MM.1S (cell line): ENCODE results near the gene TTC7B.

Experiments used
- CTCF ChIP-seq: fragments of 300-600 bp; sonication (generic); IDR thresholded peaks from 2 replicates; pipeline ENCODE4 v1.5.1; 2016; ENCODE audit warnings: antibody characterized with exemption, low read length, mixed read lengths
- EZH2phosphoT487 ChIP-seq: fragments of 300-600 bp; sonication (generic); IDR thresholded peaks from 2 replicates; pipeline ENCODE4 v1.6.1; 2018; ENCODE audit warnings: antibody characterized with exemption, low read length

DNA sequence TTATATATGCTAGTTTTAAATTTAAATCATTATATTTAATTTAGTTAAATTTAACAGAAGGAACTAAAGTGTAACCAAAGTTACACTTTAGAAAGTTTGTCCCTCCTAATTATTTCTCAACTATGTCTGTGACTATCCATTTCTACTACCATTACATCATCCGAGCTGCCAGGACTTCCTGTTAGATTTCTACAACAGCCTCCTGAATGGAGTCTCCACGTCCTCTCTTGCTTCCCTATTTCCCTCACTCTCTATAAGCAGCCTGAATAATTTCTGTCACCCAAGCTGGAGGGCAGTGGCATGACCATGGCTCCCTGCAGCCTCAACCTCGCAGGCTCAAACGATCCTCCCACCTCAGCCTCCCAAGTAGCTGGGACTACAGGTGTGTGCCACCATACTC lies 84.1 kb downstream of the TTC7B start:
- TF ChIP-seq CTCF (no peak), EZH2phosphoT487 (no peak)
